Activated CD4-positive, alpha-beta T cell treated with anti-CD3 and anti-CD28 coated beads, Interleukin-2, amount 50 U/mL, for 48 hours (primary cell): ENCODE data around the gene DSC1.
"Not testable (repeated sequence)": the region's sequence is repeated elsewhere in the genome, so short reads cannot be mapped to it uniquely, and the experiment has no call there.

Source experiments
- DNase-seq, 2 experiments: peaks; one replicate each; pipeline ENCODE4 v3.0.0-alpha.2; 2020

Gene DSC1, protein sequence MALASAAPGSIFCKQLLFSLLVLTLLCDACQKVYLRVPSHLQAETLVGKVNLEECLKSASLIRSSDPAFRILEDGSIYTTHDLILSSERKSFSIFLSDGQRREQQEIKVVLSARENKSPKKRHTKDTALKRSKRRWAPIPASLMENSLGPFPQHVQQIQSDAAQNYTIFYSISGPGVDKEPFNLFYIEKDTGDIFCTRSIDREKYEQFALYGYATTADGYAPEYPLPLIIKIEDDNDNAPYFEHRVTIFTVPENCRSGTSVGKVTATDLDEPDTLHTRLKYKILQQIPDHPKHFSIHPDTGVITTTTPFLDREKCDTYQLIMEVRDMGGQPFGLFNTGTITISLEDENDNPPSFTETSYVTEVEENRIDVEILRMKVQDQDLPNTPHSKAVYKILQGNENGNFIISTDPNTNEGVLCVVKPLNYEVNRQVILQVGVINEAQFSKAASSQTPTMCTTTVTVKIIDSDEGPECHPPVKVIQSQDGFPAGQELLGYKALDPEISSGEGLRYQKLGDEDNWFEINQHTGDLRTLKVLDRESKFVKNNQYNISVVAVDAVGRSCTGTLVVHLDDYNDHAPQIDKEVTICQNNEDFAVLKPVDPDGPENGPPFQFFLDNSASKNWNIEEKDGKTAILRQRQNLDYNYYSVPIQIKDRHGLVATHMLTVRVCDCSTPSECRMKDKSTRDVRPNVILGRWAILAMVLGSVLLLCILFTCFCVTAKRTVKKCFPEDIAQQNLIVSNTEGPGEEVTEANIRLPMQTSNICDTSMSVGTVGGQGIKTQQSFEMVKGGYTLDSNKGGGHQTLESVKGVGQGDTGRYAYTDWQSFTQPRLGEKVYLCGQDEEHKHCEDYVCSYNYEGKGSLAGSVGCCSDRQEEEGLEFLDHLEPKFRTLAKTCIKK

DNA sequence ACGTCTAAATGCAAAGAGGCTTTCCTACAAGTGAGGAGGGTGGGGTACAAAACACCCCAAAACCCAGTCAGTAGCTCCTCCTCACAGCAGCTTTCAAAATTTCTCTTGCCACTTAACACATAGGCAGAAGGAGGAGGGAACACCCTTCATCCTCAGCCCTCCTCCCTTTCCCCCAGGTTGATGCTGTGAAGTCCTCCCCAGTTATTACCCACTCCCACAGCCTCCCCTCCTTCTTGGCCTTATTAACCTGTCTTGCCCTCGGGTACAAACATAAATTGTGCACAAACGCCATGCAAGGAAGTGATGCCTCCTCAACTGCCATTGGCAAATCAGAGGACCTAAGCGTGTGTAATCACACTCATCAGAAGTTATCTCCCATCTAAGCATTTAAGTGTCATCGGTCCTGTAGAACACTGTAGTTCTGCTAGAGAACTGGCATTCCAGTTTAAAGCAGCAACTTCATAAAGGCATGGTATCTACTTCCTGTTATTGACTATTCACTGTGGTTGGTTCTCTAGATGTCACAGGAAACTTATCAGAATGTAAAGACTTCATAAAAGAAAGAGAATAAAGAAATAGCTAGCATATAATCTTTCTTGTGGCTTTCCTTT, at the start of gene DSC1:
TSS of gene DSC1 (minus strand) at position 32 of the 611 bp plus-strand sequence. CDS start 262 bp downstream, outside the sequence.
- no peak for DNase-seq

DNA sequence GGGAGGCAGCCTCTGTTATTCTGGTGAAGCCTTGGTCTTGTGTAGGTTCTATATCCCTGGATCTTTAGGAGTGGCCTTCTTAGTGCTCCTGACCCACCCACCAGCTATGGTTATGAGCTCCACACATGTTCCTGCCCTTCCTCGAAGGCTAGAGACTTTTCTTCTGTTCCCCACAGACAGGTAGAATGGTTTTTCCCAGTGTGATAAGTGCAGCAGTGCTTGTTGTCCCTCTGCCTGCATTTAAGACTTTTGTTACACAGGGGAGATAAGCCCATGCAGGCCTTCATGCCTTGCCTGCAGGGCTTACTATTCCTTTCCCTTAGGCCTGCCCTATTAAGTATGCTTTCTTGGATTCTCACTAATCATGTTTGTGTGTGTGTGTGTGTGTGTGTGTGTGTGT, 48.4 kb upstream of the DSC1 start:
- DNase-seq: no peak

DNA sequence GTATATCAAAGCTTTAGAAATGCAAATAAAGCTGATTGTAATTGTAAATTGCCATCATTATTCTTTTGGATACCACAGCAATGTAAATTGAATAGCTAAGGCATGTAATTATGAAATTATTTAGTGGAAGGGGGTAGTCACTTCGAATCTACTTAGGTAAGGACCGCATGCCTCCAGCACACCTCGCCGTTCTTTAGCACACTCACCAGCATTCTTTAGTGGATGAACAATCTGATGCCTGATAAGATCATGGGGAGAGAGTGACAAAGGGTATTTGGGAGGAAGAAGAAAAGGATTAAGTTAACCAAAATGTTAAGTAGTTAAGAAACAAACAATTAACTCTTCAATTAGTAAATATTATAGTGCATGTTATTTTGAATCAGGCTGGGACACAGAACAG, 46.4 kb upstream of the DSC1 start:
- no peak for DNase-seq

DNA sequence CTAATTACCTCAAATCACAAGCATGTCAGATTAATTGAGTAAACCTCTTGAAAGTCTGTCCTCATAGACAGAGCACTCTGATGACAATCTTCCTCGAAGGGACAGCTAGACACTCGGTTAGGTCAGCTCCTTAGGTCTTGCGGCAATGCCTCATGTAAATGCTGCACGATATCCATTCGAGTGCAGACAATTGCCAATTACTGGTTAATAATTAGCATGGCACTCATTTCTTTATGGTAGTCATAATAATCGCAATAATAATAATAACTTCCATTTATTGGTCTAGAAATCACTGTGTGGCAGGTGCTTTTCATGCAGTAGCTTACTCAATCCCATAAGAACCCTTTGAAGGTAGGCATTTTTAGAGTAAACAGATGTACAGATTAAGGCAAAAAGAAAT, 44.7 kb upstream of the DSC1 start:
- DNase-seq: no peak

DNA sequence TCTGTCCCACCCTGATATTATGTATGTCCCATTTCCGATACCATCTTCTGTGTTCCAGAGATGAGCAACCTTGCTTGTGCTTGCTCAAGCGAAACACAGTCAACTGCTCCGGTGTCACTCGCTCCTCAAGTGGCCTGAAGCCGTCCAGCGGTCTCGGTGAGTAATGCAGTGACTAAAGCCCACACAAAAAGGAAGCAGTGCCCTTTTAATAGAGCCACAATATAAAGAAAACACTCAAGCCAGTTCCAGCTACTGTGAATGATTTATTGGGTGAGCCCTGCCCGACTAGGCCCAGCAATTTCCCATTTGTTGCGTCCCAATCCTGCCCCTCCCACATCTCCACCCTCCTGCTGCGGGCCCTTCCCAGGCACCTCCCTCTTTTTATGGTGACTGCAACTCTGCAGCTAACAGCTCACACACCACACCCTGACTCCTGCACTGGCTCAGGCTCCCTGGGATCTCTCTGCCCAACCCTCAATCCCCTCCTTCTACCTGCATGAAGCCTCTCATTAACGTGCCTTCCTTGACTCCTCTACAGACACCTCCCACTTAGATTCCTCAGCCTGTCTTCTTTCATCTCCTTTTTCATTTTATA, 44.2 kb upstream of the DSC1 start:
- DNase-seq: no peak

DNA sequence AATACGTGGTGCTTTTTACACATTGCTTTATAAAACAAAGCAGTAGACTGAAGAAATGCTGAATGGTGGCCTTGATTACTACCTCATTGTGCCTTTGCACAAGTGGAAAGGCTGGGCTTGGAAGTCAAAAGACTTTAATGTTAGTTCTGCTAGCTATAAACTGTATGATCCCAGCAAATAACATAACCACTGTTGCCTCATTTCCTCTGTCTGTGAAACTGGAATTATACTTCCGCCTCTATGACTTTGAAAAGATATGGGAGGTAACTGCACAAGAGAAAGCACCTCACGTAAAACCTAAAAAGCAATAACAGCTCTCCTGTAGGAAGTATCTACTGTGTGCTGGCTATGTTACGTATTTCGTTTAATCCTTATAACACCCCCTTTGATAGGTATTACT, 43.4 kb upstream of the DSC1 start:
- no peak for DNase-seq

DNA sequence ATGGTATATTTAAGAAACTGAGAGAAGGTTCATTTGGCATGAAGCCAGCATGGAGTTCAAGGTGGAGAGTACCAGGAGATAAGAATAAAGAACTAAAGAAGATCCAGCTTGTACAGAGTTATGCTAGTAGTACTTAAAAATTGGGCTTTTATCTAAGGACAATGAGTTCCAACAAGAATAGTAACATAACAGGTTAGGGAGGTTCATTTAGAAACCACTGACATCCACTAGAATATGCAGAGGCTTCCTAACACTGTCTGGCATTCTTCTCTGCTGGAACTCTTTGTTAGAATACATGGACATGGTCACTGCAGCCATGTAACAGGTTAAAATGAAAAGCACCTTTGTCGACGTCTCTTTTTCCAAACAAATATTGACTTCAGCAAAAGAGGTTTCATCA, 42.6 kb upstream of the DSC1 start:
- no peak for DNase-seq

DNA sequence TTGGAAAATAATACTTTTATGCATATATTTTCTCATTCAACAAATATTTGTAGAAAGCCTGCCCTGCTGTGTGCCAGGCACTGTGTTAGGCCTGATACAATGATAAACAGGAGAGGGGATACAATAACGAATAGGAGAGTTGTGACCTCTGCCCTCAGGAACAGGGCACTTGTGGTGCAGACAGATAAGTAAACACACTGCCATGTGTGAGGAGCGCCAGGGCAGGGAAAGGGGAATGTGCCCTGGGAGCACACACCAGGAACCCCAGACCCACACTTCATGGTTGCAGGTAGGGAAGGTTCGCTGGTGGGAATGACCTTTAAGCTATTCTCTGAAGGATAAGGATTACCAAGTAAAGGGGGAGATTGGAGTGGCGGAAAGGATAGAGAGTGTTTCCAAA, 42.2 kb upstream of the DSC1 start:
- no peak for DNase-seq

DNA sequence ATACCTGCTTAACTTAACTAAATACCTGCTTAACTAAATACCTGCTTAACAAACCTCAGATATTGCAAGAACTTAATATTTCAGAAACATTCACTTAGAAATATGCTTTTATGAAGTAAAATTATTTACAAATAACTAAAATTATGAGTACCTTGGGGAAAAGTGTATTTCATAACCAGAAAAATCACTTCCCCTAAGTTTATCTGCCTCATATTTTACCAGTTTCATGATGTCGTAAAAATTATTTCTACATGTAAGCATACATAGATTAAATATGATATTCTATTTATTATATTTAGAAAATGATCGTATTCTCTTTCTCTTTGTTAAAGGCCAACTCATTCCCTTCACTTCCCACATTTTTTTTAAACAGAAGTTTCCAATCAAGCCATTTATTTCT, 41.5 kb upstream of the DSC1 start:
- no peak for DNase-seq

DNA sequence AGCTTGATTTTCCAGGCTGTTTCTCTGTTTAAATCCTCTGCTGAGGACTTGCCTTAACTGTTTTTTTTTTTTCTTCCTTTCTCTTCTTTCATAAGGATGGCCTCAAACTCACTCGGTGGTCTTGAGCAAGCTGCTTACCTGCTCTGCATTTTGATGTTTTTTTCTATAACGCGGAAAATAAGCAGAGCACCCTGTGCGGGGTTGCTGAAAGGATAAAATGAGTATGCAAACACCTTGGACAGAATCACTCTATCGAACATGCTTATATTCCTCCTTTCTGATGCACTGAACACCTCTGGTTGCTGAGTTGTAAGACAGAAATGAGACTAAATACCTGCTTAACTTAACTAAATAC, 41.1 kb upstream of the DSC1 start:
- DNase-seq: no peak

DNA sequence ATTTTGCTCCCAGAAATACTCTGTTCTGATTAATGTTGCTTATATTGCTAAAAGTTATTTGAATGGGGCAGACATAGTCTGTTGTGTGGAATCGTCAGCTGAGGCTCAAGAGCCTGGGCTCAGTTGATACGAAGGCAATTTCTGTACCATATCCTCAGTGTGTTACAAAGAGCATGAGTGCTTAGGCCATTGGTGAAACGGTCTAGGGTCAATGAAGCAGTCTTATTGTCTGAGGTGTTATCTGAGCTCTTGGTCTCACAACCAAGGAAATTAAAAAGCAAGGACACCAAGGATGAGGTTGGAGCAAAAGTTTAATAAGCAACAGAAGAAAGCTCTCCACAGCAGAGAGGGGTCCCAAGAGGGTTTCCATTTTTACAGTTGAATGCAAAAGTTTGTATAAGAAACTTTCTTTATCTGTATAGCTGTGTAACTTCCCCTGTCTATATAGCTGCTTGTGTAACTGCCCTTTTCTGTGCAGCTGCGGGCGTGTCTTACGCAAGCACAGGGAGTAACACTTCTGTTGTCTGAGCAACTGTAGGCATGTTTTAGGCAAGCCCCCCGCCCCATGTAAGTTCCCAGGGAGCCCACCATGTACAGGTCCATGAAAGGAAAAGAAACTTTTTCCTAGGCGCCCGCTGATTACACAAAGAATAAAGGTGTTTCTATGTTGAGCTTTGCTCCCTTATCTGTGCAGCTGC, 40.6 kb upstream of the DSC1 start:
- no peak for DNase-seq

DNA sequence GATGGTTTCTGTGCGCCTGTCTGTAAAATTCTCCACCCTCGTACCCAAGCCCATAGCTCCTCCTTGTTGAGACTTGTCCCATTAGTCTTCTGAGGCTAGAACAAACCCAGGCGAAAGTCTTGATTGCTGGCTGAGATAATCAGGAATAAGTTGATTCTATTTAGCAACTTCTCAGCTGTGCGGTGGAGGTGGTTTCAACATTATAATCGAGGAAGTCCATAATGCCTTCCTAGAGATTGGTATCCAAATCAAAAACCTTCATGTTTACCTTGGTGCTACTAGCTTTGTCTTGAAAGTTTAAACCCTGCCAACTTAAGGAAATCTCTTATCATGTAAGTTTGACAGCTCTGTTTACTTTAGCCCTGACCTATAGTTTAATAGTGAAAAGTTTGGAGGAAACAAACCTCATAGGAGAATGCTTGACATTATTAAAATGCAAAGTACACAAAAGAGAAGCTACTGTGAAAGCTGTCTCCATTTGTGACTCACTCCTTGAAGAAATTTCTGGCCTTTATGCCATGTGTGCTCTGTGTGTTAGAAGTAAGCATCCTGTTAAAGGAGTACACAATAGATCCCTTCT, 36.6 kb upstream of the DSC1 start:
- DNase-seq: no peak

DNA sequence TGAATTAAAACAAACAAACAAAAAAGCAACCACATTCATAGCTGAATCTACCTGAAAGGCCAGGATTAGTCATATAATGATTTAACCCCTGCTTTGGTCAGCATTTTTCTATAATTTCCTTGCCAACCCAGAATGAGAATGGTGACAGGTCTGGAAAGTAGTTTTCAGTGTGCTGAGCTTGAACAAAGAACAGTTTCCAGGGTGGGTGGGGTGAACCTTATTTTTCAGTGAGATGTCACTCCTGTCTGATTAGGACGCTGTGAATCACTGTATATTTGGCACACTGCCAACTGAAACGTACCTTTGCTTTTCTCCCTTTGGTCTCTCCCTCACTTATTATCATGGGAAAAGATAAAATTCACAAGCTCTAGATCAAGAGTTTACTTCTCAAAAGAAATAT, 35.0 kb upstream of the DSC1 start:
- no peak for DNase-seq

DNA sequence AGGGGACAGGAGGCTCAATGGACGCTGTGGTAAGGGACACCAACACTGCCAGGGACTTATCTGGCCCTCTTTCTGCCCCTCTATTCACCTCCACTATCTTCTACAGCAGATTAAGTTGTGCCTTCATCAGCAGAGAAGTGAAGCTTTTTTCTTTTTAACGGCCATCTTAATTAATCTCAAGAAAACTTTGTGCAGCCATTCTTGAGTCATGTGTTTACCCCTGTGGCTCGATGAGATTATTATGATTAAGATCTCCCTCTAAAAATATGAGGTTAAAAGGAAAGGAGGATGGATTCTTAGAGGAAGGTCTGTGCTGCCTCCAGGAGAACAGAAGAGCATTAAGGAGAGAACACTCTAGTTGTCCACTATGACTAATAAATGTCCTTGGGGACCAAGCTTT, 32.4 kb upstream of the DSC1 start:
- no peak for DNase-seq

DNA sequence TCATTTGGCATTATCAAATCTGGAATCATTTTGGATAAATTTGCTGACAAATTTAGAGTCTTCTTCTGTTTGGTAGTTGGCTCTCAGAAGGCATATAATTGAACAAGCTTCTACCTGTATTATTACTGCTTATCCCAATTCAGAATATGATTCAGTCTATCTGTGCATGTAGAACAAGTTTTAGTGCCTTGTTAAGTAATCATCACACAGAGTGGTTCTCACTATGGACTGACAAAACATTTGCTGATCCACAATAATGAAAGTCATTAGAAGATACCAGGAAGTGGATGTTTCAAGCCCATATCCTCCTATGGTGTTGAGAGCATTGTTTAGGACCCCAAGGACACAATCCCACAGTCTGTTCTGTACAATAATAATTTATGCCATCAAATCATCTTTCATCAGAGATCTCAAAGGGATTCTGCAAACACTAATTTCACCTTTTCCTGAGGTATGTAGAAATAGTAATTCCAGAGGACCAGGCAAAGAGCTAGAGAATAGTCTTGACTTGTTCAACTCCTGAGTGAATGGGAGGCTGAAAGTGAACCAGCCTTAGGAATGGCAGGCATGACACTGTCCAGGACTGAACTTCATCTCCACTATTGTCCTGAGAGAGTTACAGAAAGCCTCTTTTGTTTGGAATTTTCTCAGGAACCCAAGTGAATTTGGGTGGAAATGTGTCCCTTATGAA, 29.6 kb upstream of the DSC1 start:
- DNase-seq: no peak

DNA sequence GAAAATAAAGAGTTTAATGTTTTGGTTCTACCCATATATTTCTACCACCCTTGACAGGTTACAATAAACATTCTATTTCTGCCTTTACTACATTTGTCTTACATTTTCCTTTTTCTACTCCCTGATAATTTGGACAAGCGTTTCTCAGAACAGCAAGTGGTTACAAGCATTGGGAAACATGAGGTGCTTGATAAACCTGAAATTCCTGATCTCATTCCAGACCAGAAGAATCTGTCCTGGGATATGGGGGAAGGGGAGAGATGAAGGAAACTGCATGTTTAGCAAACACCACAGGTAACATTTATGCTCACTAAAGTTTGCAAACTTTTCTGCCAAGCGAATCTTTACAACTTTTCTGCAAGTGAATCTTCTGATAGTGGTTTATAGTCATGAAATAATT, 28.3 kb upstream of the DSC1 start:
- no peak for DNase-seq

DNA sequence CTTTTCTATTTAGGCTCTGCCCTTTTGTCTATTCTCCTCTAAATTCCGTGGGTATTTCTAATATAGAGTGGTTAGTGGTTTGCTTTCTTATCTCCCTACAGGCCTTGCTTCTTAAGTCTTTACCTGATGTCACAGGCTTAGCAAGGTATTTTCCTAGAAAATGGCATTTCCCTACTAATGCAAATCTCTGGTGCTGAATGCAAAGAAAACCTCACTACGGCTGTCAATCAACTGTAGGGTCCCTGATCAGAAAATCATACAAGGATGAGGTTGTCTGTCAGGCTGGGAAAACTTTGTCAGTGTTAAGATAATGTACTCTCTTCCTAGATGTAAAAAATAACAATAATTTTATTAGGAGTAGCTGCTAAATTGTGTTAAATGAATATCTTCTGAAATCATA, 27.1 kb upstream of the DSC1 start:
- DNase-seq: no peak

DNA sequence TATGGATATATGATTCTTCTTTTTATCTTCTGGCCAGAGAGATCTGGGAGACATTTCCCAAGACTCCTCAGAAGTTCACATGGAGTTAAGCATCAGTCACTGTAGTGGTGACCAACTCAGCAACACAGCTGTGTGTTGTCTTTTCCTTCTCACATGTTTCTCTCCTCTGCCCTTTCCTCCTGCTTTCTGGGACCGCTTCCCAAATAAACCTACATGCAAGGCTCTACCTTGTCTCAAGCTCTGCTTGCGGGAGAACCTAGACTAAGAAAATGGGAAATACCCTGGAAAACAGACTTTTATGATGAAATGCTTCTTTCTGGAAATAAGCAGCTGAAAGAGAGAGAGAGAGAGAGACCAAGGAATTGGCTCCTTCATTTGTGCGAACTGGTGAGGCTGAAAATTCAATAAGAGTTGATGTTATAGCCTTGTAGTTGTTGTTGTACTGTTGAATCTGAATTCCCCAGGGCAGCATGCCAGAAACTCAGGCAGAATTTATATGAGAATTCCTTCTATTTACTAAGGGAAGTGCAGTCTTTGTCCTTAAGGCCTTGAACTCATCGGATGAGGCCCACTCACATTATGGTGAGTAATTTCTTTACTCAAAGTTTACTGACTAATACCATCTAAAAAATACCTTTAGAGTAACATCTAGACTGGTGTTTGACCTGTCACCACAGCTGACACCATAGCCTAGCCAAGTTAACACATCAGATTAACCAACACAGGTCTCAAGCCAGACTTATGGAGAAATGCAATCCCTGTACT, 22.7 kb upstream of the DSC1 start:
- no peak for DNase-seq

DNA sequence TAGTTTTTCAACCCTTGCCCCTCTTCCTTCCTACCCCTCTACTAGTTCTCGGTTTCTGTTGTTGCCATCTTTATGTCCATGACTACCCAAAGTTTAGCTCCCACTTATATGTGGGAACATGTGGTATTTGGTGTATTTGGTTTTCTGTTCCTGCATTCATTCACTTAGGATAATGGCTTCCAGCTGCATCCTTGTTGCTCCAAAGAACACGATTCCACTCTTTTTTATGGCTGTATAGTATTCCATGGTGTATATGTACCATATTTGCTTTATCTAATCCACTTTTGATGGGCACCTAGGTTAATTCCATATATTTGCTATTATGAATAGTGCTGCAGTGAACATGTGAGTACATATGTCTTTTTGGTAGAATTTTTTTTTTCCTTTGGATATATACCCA, 20.6 kb upstream of the DSC1 start:
- no peak for DNase-seq

DNA sequence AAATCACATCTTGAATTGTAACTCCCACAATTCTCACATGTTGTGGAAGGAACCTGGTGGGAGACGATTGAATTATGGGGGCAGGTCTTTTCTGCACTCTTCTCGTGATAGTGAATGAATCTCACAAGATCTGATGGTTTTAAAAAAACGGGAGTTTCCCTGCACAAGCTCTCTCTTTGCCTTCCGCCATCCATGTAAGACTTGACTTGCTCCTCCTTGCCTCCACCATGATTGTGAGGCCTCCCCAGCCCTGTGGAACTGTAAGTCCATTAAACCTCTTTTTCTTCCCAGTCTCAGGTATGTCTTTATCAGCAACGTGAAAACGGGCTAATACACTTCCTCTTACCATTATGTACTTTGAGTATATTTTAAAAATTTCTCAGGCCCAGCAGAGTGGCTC, 14.7 kb upstream of the DSC1 start:
- DNase-seq: not testable (repeated sequence)

DNA sequence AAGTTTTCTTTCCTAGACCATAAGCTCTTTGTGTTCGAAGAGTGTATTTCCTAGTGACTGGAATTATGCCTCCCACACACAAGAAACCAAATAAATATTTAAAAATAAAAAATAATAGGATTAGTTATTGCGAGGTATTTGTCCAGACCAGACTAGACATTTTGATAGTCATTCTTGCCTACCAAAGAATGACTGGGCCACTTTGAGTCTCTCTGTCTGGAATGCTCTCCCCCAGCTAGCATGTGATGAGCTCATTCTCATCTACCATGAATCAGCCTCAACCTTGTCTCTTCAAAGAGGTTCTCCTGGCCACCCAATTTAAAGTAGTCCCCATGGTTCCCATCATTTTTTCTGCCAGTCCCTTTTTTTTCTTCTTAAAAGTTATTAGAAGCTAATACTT, 13.9 kb upstream of the DSC1 start:
- DNase-seq: no peak
